GM21825 (cell line): Measurements from ENCODE around the gene ZBTB18.
"Not testable (repeated sequence)": the region's sequence is repeated elsewhere in the genome, so short reads cannot be mapped to it uniquely, and the experiment has no call there.

Experiments used
- ATAC-seq: cut with Tn5 transposase; IDR thresholded peaks from one replicate; pipeline ENCODE4 v1.9.1; 2021; ENCODE audit warnings: mild to moderate bottlenecking, moderate library complexity; ENCODE audit not compliant: unreplicated experiment

Gene ZBTB18

DNA sequence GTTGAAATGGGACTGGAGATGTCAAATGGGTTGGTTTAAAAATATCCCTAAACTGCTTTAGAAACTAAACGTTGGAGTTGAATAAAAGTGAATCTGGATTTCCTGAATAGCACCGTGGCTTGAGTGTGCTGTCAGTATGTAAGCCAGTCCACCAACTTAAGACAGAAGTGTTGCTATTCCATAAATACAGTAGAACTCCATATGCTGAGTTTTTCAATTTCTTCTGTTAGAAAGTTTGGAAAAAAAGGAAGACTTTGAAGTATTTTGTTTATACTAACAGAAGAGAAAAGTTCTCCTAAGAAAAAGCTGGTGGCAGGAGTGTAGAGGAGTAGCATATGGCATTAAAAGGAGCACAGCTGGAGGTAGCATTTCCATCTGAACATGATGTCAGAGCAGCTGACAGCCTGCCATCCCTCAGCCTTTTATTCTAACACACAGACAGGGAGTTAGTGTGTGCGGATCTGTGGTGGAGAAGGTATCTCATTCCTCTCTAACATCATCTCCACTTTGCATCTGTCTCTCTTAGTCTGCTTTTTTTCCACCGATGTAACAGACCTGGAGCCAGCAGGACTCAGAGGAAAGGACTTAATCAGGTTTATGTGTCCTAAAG lies at the start of gene ZBTB18:
Gene ZBTB18, plus strand, starts transcription at position 449 of the 610 bp plus-strand sequence. Its CDS starts 149 bp downstream, at position 598.
- ATAC-seq, result no peak

DNA sequence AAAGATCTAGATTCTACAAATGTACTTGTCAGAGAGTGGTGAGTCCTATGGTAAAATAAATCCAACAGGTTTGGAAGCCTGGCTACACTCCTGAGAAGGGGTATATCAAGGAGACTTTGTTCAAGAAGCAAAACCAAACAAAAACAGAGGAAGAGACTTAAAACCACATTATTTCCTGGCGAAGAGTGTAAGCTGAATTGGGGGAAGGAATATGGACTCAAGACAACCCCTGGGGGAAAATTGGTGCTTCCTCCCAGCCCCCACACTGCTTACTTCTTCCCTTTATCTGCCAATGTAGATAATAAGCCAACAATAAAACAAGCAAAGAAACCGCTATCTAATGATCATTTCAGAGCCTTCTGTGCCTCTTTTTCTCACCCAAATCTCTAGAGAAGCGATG lies 48.4 kb upstream of the ZBTB18 start:
- ATAC-seq, result no peak

DNA sequence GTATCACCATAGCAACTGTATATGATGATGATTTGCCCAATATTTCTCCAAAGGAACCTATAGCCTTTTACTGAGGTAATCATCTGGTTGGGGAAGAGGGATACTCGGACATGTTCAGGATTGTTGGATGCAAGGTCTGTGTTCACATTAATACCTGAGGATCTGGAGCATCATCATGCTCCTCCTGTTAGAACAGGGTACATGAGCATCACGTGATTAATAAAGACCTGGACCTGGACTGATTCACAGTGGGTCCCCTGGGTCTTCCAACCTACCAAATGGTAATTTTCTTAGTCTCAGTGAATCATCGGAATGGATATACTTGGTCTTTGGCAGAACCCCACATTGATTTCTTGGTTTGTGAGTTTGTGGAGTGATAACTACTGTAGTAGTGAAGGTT lies 45.6 kb upstream of the ZBTB18 start:
- no peak for ATAC-seq

DNA sequence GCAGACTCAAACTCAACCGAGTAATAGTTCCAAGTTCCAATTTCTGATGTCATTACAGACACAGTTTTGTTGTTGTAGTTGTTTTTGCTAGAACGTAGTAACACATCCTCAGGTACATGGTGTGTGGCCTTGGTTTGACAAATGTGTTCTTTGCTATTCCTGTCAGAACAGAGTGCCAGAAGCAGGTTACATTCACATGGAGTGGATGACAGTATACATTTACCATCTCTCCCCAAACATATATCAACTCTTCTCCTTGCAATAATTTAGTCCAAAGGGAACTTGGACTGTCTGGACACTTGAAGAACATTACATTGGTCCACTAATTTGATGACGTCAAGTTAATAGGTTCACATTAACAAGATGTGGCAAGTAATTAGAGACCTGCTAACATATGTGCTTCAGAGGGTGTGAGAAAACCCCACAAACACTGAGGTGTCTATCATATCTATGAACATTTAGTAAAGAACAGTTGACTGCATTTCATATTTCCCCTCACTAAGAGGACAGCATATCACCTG lies 44.6 kb upstream of the ZBTB18 start:
- no peak for ATAC-seq

DNA sequence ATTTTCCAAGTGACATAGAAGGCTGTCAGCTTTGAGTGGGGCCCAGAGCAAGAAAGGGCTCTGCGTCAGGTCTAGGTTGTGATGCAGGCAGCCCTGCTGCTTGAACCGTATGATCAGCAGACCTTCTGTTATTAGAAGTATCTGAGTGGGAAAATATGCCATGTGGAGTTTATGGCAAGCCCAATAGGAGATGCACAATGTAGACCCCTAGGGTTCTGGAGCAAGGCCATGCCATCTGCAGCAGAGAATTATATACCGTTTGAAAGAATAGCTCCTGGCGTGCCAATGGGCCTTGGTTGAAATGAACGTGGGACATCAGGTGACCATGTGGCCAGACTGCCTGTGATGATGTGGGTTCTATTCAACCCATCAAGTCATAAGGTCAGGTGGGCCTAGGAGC lies 44.1 kb upstream of the ZBTB18 start:
- no peak for ATAC-seq

DNA sequence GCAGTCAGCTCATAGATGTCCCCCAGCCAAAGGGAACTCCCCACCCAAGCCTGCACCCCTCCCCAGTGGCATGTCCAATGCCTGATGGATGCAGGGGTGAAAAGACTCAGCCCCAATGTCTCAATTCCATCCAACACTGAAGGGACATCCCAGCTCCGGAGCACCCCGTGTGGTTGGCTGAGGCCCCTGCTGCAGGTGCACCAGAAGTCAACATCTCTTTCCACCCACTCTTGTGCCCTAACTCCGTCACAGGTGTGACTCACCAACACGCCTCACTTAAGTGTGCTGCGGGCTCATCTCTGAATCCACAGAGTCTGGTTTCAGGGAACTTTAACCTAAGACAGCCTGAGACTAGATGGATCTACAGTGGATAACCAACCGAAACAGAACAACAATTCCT lies 40.9 kb upstream of the ZBTB18 start:
- no peak for ATAC-seq

DNA sequence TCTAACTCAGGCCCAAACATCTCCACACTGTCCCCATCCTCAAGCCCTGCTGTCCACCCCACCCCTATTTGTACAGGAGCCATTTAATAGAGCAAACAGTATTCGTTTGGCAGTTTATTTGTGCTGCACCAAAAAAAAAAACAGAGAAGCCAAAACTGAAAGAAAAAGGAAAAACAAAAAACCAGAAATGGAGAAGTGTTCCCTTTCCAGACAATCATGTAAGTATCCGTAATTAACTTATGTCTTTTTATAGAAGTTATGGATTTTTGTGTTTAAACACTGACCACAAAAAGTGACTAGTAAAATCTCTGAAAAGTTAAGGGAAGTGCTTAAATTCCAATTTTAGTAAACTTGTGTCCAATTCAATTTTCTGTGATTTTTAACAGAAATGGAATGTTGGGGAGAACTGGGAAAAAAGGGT lies 40.4 kb upstream of the ZBTB18 start:
- no peak for ATAC-seq

DNA sequence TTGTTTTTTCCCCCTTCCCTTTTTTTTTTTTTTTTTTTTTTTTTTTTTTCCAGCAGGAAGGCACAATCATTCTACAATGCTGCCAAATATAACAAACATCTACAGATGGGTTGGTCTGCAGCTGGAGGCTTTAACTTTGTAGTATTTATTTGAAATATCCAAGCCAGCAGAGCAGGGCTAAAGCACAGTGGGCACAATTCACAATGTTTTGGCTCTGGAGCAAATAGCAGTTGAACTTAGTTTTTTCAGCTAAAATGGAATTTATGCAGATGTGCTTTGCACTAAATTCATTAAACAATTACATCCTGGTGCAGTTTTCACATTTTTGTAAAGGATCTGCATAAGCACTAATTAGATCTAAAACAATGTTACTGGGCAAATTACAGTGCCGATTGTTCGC lies 39.8 kb upstream of the ZBTB18 start:
- no peak for ATAC-seq

DNA sequence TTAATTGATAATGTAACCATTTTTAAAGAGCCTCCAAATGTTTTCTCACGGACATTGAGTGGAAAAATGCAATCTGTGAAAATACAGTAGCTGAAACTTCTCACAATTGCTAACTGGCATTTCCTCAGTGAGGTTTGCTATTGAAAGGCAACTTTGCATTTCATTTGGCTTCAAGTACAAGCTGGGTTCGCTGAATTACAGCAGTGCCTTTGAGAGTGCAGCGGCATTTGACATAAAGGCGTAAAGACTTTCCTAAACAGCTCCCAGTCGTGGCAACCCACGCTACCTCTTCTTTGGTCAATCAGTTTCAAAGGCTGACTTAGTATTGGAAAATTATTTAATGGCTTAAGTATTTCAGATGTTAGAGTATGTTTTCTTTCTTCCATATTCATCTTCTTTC lies 39.3 kb upstream of the ZBTB18 start:
- ATAC-seq, result no peak

DNA sequence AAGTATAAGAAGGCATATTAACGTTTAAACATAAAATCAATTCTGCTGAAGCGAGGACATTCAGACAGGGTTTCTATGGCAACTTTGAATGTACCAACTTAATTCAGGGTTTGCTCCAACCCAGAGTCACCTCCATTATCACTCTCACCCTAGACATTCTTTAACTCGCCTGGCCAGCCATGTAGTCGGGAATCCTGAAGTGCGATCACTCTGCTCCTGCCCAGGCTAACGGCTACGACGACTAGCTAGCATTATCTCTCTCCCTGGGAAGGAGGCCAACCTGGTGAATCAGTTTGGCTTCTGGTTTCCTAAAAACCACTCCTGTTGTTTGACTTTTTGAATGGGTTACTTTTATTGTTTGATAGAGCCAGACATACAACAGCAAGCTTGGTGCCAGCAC lies 38.9 kb upstream of the ZBTB18 start:
- no peak for ATAC-seq

DNA sequence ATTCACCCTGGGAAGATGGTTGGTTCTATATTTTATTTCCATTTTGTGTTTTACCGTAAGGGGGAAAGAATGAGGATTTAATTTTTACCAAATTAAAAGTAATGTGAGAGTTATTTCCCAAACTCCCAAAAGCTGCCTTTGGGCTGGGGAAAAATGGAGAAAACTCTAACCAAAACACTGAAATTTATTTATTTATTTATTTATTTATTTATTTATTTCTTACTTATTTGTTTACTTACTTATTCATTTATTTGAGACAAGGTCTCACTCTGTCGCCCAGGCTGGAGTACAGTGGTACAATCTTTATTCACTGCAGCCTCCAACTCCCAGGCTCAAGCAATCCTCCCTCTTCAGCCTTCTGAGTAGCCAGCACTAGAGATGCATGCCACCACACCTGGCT lies 38.0 kb upstream of the ZBTB18 start:
- ATAC-seq, result no peak

DNA sequence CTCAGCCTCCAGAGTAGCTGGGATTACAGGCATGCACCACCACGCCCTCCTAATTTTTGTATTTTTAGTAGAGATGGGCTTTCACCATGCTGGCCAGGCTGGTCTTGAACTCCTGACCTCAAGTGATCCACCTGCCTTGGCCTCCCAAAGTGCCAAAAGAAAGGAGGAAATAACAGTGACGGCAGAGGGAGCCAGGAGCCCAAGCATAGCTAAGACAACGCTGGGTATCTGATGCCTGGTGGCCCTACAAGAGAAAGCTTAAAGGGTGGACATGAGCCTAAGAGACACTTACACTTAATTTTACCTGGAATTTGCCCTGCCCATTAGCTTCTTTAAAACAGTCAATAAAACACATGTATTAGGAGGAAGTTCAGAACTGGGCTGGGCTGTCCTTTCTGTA lies 36.2 kb upstream of the ZBTB18 start:
- ATAC-seq, result not testable (repeated sequence)

DNA sequence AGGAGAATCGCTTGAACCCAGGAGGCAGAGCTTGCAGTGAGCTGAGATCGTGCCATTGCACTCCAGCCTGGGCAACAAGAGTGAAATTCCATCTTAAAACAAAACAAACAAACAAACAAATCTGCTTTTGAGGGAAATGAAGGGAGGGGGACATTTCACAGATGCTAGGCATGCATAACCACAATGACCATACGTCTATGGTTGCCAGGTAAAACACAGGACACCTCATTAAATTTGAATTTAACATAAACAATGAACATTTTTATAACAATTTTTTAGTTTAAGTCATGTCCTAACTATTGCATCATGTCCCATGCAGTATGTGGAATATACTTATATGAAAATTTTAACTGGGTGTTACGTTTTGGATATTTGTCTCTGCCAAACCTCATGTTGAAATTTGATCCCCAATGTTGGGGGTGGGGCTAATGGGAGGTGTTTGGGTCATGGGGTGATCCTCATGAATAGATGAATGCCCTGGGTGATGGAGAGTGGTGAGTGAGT lies 31.0 kb upstream of the ZBTB18 start:
- no peak for ATAC-seq

DNA sequence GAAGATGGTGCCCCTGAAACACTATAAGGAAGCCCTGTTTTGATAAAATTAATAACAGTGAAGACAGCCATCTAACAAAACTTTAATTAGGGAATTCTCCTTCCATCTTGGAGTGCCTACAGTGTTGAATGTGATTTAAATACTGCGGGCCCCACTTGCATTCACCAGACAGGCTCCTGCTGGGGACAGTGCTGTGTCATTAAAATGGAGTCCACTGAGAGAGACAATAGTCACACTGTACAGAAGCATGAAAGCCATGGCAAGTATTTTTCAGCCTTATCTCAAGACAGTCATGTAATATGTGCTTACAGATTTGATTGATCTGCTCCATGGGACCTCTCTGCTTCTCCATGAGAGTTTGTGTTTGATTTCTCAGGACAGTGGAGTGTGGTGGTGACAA lies 29.7 kb upstream of the ZBTB18 start:
- no peak for ATAC-seq

DNA sequence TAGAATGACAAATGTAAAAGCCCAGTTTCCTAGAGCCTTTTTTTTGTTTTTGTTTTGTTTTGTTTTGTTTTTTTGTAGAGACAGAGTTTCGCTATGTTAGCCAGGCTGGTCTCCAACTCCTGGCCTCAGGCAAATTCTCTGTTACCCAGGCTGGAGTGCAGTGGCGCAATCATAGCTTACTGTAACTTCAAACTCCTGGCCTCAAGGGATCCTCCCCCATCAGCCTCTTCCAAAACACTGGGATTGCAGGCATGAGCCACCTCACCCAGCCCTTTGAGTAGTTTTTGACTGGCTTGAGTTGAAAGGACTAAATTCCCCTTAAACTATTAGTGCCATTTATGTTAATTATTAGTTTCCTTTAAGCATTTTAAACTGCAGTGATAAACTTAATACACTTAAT lies 28.8 kb upstream of the ZBTB18 start:
- no peak for ATAC-seq

DNA sequence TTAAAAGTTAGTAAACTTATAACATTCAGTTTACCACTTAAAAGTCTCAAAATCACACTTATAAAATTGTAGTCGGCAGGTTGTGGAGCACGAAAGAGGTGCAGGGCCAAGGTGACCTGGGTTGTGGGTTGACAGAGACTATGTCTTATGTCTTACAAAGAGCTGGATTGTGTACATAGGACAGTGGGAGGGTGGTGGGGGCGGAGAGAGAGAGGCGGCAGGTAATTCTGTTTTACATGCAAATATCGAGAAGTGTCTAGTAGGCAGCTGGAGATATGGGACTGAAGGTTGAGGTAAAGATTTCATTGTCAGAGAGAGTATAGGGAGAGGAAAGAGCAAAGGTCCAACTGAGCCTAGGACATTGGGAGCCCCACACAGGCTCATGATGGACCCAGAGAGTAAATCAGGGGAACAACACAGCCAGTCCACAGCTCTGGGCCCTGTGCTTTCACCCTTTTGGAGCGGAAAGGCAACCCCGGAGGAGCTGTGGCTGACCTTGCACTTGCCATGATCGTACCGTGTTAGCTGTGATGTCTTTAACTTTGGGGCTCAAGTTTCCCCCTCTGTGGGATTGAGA lies 28.1 kb upstream of the ZBTB18 start:
- ATAC-seq, result no peak

DNA sequence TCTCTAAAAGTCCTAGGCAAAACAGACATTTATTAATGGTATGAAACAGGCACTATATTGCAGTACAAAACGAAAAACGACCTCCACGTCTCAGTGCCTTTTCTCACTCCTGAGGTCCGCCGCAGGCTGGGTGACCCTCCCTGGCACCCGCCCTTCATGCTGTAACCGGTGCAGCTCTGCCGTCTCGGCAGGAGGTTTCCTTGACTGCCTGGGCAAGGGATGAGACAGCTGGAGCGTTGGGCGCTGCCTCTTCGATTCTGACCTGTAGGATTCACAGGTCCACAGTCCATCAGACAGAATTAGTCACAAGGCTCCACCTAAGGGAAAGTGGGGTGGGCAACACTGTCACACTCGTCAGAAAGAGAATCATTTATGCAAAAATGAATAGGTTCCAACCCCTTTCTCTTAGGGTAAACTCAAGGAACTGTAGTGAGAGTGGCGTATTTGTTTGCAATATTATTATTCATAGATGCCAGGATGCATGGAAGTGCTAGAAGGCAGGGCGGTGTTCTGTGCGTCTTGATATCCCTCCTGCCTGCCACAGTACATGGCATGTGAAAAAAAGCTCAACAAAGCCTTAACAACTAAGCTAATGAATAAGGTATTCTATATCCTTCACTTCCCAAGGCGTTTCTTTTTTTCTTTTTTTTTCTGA lies 23.5 kb upstream of the ZBTB18 start:
- ATAC-seq, result no peak

DNA sequence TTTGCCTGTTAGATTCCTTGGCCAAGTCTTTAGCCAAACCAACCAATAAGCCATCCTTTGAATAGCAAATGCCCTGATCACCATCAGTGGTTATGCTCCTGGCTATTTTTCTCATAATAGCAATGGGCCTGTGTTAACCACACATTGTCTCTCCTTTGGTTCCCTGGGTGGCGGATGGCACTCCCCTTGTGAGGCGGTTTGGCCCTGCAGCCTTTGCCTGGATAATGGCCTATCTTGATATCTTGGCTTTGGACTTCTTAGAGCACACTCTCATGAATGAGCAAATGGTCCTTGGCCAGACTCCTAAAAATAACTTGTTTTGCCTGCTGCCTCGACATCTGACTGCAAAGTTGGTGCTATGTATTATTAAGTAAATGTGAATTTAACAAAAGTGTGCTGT lies 22.4 kb upstream of the ZBTB18 start:
- no peak for ATAC-seq

DNA sequence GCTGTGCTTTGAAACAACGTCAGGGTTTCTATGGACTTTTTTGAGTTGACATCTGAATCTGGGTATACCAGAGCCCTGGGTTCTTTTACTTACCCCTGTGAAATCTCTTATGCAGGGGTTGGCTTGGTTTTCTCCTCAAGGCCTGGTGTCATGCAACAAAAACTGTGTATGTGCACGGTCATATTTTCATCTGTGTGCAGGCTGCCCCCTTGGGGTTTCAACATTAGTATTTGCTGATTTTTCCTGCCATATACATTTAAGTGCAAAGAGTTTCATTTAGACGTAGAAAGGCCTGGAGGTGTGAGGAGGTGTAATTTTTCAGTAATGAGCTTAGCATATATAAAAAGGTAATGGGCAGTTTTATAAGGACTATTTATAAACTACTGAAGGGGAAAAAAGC lies 22.0 kb upstream of the ZBTB18 start:
- ATAC-seq, result no peak

DNA sequence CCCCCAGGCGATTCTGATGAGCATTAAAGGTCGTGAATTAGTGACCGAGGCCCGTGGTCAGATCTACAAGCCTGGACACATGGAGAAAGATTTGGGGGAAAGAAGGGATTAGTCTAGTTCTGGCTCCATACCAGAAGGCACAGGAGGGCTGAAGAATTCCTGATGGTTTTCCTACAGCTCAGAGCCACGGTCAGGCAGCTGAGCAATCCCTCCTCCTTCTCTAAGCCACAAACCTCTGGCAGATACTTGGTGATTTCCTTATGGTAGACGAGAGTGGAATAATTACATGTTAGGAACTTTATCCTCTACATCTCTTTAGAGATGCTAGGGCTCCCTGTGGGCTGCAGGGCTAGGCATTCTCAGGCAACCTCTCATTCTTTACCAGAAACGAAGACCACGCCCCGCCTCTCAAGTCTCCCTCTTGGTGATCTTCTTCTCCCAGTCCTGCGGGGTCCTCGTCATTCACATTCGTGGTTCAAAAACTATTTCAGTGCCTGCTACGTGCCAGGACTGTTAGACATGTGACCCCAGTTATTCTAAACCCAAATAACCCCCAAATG lies 20.5 kb upstream of the ZBTB18 start:
- ATAC-seq, result no peak

DNA sequence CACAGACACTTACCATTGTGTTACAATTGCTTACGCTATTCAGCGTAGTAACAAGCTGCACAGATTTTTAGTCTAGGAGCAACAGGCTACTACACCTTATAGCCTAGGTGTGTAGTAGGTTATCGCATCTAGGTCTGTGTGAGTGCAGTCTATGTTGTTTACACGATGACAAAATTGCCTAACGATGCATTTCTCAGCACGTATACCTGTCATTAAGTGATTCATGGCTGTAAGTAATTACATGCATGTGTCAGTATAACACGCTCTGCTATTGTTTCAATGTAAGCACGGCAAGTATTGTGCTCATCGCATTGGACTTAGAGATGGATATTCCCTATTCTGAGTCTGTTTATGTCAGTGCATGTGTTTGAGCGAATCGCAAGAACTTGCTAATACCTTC lies 15.7 kb upstream of the ZBTB18 start:
- ATAC-seq, result no peak

DNA sequence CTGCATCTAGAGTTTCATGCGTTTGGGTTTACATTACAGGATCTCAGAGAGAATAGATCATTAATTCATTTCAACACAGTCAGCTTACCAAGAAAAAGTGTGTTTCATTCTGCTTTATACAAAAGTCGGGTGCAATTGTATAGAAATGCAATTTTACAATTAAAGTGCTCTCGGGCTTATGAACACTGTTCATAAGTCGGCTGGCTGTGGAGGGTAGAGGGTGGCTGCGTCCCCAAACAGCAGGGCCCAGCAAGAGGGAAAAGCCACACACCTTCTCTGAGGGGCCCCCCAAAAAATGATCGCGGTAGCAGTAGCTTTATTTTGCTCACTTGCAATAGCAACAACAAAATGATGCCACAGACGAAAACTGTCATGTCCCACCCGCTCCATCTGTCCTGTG lies 13.8 kb upstream of the ZBTB18 start:
- no peak for ATAC-seq
